ENCODE results near the gene CLCN1. TPM values are rescaled to one million over a fixed set of nuclear protein-coding genes. Genes with fewer than 3 reads are reported as not detected.
"Not testable (repeated sequence)": the region's sequence is repeated elsewhere in the genome, so short reads cannot be mapped to it uniquely, and the experiment has no call there.

CLCN1 gene
- total RNA-seq, 1 experiment from 2014 or later: 0.13 TPM

- no peaks in the 10 kb centered on the region for H3K9me3 ChIP-seq (ENCODE audit: control insufficient read depth, low read depth, low read length)
- H3K27ac ChIP-seq (ENCODE audit: insufficient read length, low read depth, low read length): no peak overlapping the region
- no peak overlapping the region for H4K5ac ChIP-seq (ENCODE audit: insufficient read length, low read depth, low read length)
- no peak overlapping the region for H3K18ac ChIP-seq (ENCODE audit: insufficient read length, low read depth, low read length)
- H3T11ph ChIP-seq (ENCODE audit: low read length): no peak overlapping the region
- H4K91ac ChIP-seq (ENCODE audit: insufficient read length, low read depth, low read length): no peak overlapping the region
- DNase-seq: peak; percentile 30
- no peak overlapping the region for H2AK5ac ChIP-seq (ENCODE audit: insufficient read length, low read length)
- H4K20me1 ChIP-seq (ENCODE audit: control insufficient read depth, insufficient read depth, insufficient read length): no peaks in the 10 kb centered on the region
- H3K27me3 ChIP-seq (ENCODE audit: insufficient read depth, low read length): no peaks in the 10 kb centered on the region
- no peaks in the 10 kb centered on the region for H3K23me2 ChIP-seq (ENCODE audit: insufficient read length, low read depth, low read length, poor library complexity, severe bottlenecking)
- no peak overlapping the region for H2BK12ac ChIP-seq (ENCODE audit: insufficient read length, low read depth, low read length)
- Mint-ChIP-seq H3K27ac (peak overlapping the region in 1 of 3 experiments; percentile 68; a peak in 2 of 7 replicates), H3K4me1 (peaks cover 4 to 7% of the 10 kb centered on the region in 2 experiments), H3K4me3 (no peak overlapping the region), H3K36me3 (ENCODE audit: insufficient read depth in 1 of 3, low read depth in 3 of 3) (peaks cover 56 to 89% (median 78%) of the 10 kb centered on the region in 3 experiments), H3K9me3 (no peaks in the 10 kb centered on the region), H3K27me3 (ENCODE audit: low read depth) (peaks cover under 1% of the 10 kb centered on the region)
- no peak overlapping the region for H2AFZ ChIP-seq (ENCODE audit: low read length)
- H2BK15ac ChIP-seq (ENCODE audit: low read depth, low read length): no peak overlapping the region
- no CpG with 5 or more reads among the region's 24 CpGs for WGBS (ENCODE audit: extremely low coverage, insufficient read length, low lambda C conversion rate)
- no peak overlapping the region for H3K23ac ChIP-seq (ENCODE audit: insufficient read length, low read depth, low read length)
- no peak overlapping the region for H3K4ac ChIP-seq (ENCODE audit: low read depth, low read length)
- H3K4me2 ChIP-seq (ENCODE audit: insufficient read depth, insufficient read length, low read length): no peak overlapping the region
- H3K56ac ChIP-seq (ENCODE audit: insufficient read length, low read depth, low read length): no peak overlapping the region
- H4K8ac ChIP-seq (replicated peaks; ENCODE audit: insufficient read length, low read depth, low read length): no peak overlapping the region
- H3K79me1 ChIP-seq (ENCODE audit: insufficient read depth, low read depth, low read length, poor library complexity, severe bottlenecking): no peaks in the 10 kb centered on the region
- no peak overlapping the region for H3K9ac ChIP-seq (ENCODE audit: extremely low read depth, insufficient read length, low read length)
- no peak overlapping the region for H2BK120ac ChIP-seq (ENCODE audit: low read depth, low read length, poor library complexity, severe bottlenecking)
- H3K4me1 ChIP-seq (ENCODE audit: insufficient read depth, low read length): no peaks in the 10 kb centered on the region
- H2BK5ac ChIP-seq (ENCODE audit: insufficient read length, low read length): no peak overlapping the region
- no peak overlapping the region for H3K14ac ChIP-seq (ENCODE audit: insufficient read depth, low read length)
- H3K79me2 ChIP-seq (ENCODE audit: insufficient read depth, low read length): no peaks in the 10 kb centered on the region; the same call in 1 of the 2 replicates
- TF ChIP-seq CTCF (conservative IDR thresholded peaks at IDR 0.05): no peak
- H2BK20ac ChIP-seq (ENCODE audit: low read depth, low read length, poor library complexity, severe bottlenecking): no peak overlapping the region
Measured at GRCh38 chr7:143391462-143392404, 75.8 kb downstream of the CLCN1 start.

DNA sequence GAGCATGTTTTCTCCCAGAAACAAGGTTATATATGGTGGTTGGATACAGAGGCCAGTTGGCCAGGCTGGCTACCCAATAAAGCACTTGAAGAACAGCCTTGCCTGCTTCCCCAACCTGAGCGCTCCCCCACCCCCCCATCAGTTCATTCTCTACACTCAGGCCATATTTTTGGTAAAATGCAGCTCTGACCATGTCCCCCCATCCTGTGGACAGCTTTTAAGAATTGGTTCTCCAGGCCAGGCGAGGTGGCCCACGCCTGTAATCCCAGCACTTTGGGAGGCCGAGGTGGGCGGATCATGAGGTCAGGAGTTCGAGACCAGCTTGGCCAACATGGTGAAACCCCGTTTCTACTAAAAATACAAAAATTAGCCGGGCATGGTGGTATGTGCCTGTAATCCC lies 76.5 kb downstream of the CLCN1 start:
- H4K20me1 ChIP-seq (ENCODE audit: control insufficient read depth, insufficient read depth, insufficient read length); H4K8ac ChIP-seq (replicated peaks; ENCODE audit: insufficient read length, low read depth, low read length); H3K18ac ChIP-seq (ENCODE audit: insufficient read length, low read depth, low read length); H3K56ac ChIP-seq (ENCODE audit: insufficient read length, low read depth, low read length); H3K27ac ChIP-seq (ENCODE audit: insufficient read length, low read depth, low read length); H3K9ac ChIP-seq (ENCODE audit: extremely low read depth, insufficient read length, low read length); H3K9me3 Mint-ChIP-seq; H3K23ac ChIP-seq (ENCODE audit: insufficient read length, low read depth, low read length); H4K91ac ChIP-seq (ENCODE audit: insufficient read length, low read depth, low read length); H3K27me3 ChIP-seq (ENCODE audit: insufficient read depth, low read length); H3K79me1 ChIP-seq (ENCODE audit: insufficient read depth, low read depth, low read length, poor library complexity, severe bottlenecking); DNase-seq; H4K5ac ChIP-seq (ENCODE audit: insufficient read length, low read depth, low read length); H2AFZ ChIP-seq (ENCODE audit: low read length); H3K4ac ChIP-seq (ENCODE audit: low read depth, low read length); H2BK20ac ChIP-seq (ENCODE audit: low read depth, low read length, poor library complexity, severe bottlenecking); H3K4me1 Mint-ChIP-seq; H3K4me1 ChIP-seq (ENCODE audit: insufficient read depth, low read length); H2BK5ac ChIP-seq (ENCODE audit: insufficient read length, low read length); H2BK120ac ChIP-seq (ENCODE audit: low read depth, low read length, poor library complexity, severe bottlenecking); H3K9me3 ChIP-seq (ENCODE audit: control insufficient read depth, low read depth, low read length); H3K79me2 ChIP-seq (ENCODE audit: insufficient read depth, low read length); H3K27ac Mint-ChIP-seq; H3K4me3 Mint-ChIP-seq; H2BK15ac ChIP-seq (ENCODE audit: low read depth, low read length); H3T11ph ChIP-seq (ENCODE audit: low read length); H3K27me3 Mint-ChIP-seq (ENCODE audit: low read depth); H2AK5ac ChIP-seq (ENCODE audit: insufficient read length, low read length); H3K14ac ChIP-seq (ENCODE audit: insufficient read depth, low read length); H2BK12ac ChIP-seq (ENCODE audit: insufficient read length, low read depth, low read length); H3K23me2 ChIP-seq (ENCODE audit: insufficient read length, low read depth, low read length, poor library complexity, severe bottlenecking); H3K4me2 ChIP-seq (ENCODE audit: insufficient read depth, insufficient read length, low read length): not testable (repeated sequence)
- H3K36me3 Mint-ChIP-seq (ENCODE audit: insufficient read depth in 1 of 3, low read depth in 3 of 3): peaks cover 62 to 95% (median 85%) of the 10 kb centered on the region in 3 experiments
- no CpG with 5 or more reads among the region's 8 CpGs for WGBS (ENCODE audit: extremely low coverage, insufficient read length, low lambda C conversion rate)
